Neutrophil (primary cell): ENCODE data around the gene ATP9A.

Source experiments
- H3K27ac ChIP-seq: fragments of 200-600 bp; sonication (generic); 2 replicates; pipeline ENCODE4 v1.5.1; 2016; ENCODE audit warnings: mild to moderate bottlenecking, moderate library complexity
- H3K27me3 ChIP-seq: fragments of 200-600 bp; sonication (generic); 2 replicates; pipeline ENCODE4 v1.6.0; 2016; ENCODE audit warnings: mild to moderate bottlenecking
- H3K36me3 ChIP-seq: fragments of 200-600 bp; sonication (generic); 2 replicates; pipeline ENCODE4 v1.5.1; 2017
- H3K4me1 ChIP-seq, 2 experiments: fragments of 200-600 bp in 1 of 2; sonication (generic) in 1 of 2; 1 replicate in 1 of 2; 2 replicates in 1 of 2; pipeline versions ENCODE4 v1.5.1 to v1.6.1; 2013 to 2016; ENCODE audit warnings: low read depth in 1 of 2, low read length in 1 of 2, mild to moderate bottlenecking in 1 of 2, moderate library complexity in 1 of 2; ENCODE audit not compliant: control insufficient read depth in 1 of 2, insufficient read depth in 1 of 2
- H3K4me3 ChIP-seq, 2 experiments: fragments of 200-600 bp in 1 of 2; sonication (generic) in 1 of 2; 1 replicate in 1 of 2; 2 replicates in 1 of 2; pipeline ENCODE4 v1.5.1; 2013 to 2016; ENCODE audit warnings: low read depth in 1 of 2, low read length in 1 of 2, mild to moderate bottlenecking in 1 of 2, moderate library complexity in 1 of 2
- H3K9me3 ChIP-seq: fragments of 200-600 bp; sonication (generic); 2 replicates; pipeline ENCODE4 v1.5.1; 2016
- CTCF ChIP-seq: fragments of 200-600 bp; sonication (generic); IDR thresholded peaks from 2 replicates; pipeline ENCODE4 v1.5.1; 2016; ENCODE audit warnings: antibody characterized with exemption

The ATP9A gene

GRCh38 chr20:51799401-51799860, 31.2 kb upstream of the ATP9A start:
- Histone ChIP-seq H3K27me3 (peaks cover 70% of the 10 kb centered on the region), H3K36me3 (no peaks in the 10 kb centered on the region), H3K4me3 (no peak overlapping the region), H3K4me1 (peaks cover 21 to 24% of the 10 kb centered on the region in 2 experiments), H3K9me3 (no peaks in the 10 kb centered on the region), H3K27ac (no peak overlapping the region)
- no peak for TF ChIP-seq CTCF

- Histone ChIP-seq H3K4me3 (no peak overlapping the region), H3K27ac (no peak overlapping the region), H3K9me3 (no peaks in the 10 kb centered on the region), H3K4me1 (peaks cover 21 to 24% of the 10 kb centered on the region in 2 experiments), H3K27me3 (peaks cover 51% of the 10 kb centered on the region), H3K36me3 (no peaks in the 10 kb centered on the region)
- no peak for TF ChIP-seq CTCF
Measured at GRCh38 chr20:51797357-51798025, 29.3 kb upstream of the ATP9A start.

GRCh38 chr20:51796340-51796739, 28.1 kb upstream of the ATP9A start:
- H3K27me3 ChIP-seq: peaks cover 39% of the 10 kb centered on the region
- no peaks in the 10 kb centered on the region for H3K9me3 ChIP-seq
- H3K4me3 ChIP-seq: no peak overlapping the region
- H3K27ac ChIP-seq: no peak overlapping the region
- no peaks in the 10 kb centered on the region for H3K36me3 ChIP-seq
- TF ChIP-seq CTCF: no peak
- peaks cover 20 to 22% of the 10 kb centered on the region in 2 experiments for H3K4me1 ChIP-seq

- Histone ChIP-seq H3K4me3 (no peak overlapping the region), H3K27me3 (peaks cover 5% of the 10 kb centered on the region), H3K36me3 (no peaks in the 10 kb centered on the region), H3K9me3 (no peaks in the 10 kb centered on the region), H3K27ac (no peak overlapping the region), H3K4me1 (no peaks in the 10 kb centered on the region)
- TF ChIP-seq CTCF: no peak
Measured at GRCh38 chr20:51792960-51793359, 24.8 kb upstream of the ATP9A start.

- no peak for TF ChIP-seq CTCF
- Histone ChIP-seq H3K4me3 (no peak overlapping the region), H3K9me3 (no peaks in the 10 kb centered on the region), H3K27me3 (no peaks in the 10 kb centered on the region), H3K4me1 (no peaks in the 10 kb centered on the region), H3K27ac (no peak overlapping the region), H3K36me3 (no peaks in the 10 kb centered on the region)
Measured at GRCh38 chr20:51791626-51792025, 23.4 kb upstream of the ATP9A start.
